Measurements from ENCODE around the gene MARF1. TPM values are rescaled to one million over a fixed set of nuclear protein-coding genes. Genes with fewer than 3 reads are reported as not detected.

Gene MARF1
- polyA plus RNA-seq, 1 experiment = 31.6 TPM

DNA sequence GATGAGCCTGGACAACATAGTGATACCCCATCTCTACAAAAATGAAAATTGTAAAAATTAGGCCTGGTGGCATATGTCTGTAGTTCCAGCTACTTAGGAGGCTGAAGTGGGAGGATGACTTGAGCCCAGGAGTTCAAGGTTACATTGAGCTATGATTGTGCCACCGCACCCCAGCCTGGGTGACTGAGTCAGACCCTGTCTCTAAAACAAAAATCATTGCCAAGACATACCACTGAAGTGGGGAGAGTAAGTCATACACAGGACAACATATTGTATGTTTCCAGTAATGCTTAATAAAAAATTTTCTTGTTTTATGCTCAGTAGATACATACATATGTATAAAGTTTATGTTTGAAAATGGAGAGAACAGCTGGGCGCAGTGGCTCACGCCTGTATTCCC, 46.3 kb upstream of the MARF1 start:
- CTCF ChIA-PET = interaction anchor here (1.1 kb wide), 1 partner anchor 48 kb away, joined by 3 read pairs; no protein-coding TSS in a partner anchor
- Histone ChIP-seq H3K4me3 (ENCODE audit: low read depth, low read length) (no peak overlapping the region), H3K27me3 (ENCODE audit: control insufficient read depth, insufficient read depth, low read length) (no peaks in the 10 kb centered on the region), H3K9me3 (ENCODE audit: control insufficient read depth, insufficient read depth, low read length) (no peaks in the 10 kb centered on the region), H3K27ac (ENCODE audit: low read depth, low read length) (no peak overlapping the region)
- POLR2A ChIA-PET = no interaction called here
- TF ChIP-seq, protein P1, sequence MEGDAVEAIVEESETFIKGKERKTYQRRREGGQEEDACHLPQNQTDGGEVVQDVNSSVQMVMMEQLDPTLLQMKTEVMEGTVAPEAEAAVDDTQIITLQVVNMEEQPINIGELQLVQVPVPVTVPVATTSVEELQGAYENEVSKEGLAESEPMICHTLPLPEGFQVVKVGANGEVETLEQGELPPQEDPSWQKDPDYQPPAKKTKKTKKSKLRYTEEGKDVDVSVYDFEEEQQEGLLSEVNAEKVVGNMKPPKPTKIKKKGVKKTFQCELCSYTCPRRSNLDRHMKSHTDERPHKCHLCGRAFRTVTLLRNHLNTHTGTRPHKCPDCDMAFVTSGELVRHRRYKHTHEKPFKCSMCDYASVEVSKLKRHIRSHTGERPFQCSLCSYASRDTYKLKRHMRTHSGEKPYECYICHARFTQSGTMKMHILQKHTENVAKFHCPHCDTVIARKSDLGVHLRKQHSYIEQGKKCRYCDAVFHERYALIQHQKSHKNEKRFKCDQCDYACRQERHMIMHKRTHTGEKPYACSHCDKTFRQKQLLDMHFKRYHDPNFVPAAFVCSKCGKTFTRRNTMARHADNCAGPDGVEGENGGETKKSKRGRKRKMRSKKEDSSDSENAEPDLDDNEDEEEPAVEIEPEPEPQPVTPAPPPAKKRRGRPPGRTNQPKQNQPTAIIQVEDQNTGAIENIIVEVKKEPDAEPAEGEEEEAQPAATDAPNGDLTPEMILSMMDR (IDR thresholded peaks at IDR 0.05; ENCODE audit: low read depth, low read length) = no peak
- no peak for DNase-seq (ENCODE audit: low read depth, low spot score)

DNA sequence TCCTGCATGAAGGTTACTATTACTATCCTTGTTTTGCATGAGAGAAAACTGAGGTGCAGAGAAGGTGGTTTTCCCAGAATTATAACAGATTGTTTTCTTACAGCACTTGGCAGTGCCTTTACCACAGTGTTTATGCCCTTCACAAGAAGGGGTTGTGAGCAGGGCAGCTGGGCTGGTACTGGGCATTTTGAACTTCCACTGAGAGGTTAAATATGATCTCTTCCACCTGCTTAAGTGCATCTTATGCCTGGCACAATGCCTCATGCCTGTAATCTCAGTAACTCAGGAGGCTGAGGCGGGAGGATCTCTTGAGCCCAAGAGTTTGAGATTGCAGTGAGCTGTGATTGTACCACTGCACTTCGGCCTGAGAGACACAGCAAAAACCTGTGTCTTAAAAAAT, 43.3 kb upstream of the MARF1 start:
- no peak overlapping the region for H3K27ac ChIP-seq (ENCODE audit: low read depth, low read length)
- H3K4me3 ChIP-seq (ENCODE audit: low read depth, low read length) = no peak overlapping the region
- POLR2A ChIA-PET = interaction anchor here (0.9 kb wide), 1 partner anchor 14 kb away, joined by 3 read pairs; no protein-coding TSS in a partner anchor
- H3K27me3 ChIP-seq (ENCODE audit: control insufficient read depth, insufficient read depth, low read length) = no peaks in the 10 kb centered on the region
- CTCF ChIA-PET = no interaction called here
- TF ChIP-seq, protein P1 (IDR thresholded peaks at IDR 0.05; ENCODE audit: low read depth, low read length) = no peak
- no peaks in the 10 kb centered on the region for H3K9me3 ChIP-seq (ENCODE audit: control insufficient read depth, insufficient read depth, low read length)
- DNase-seq (ENCODE audit: low read depth, low spot score) = no peak

DNA sequence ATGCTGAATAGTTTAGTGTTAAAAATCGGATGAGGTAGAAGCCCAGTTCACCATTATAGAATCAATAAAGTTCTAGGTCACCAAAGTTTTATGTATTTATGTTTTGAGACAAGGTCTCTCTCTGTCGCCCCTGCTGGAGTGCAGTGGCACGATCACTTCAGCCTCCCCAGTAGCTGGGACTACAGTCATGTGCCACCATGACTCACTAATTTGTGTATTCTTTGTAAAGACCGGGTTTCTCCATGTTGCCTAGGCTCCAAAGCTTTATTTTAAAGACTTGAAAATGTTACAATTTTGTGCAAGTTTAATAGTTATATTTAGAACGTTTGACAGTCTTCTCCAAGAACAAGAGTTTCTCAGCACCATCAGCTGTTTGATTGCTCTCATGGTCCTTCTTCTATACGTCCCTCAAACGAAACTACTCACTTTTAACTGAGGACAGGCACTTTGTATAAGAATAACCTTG, 39.2 kb upstream of the MARF1 start:
- ChIA-PET CTCF (interaction anchor here (0.7 to 1.0 kb wide), 6 partner anchors 13 to 83 kb away, joined by 3 to 5 read pairs (median 3); no protein-coding TSS in a partner anchor), POLR2A (no interaction called here)
- TF ChIP-seq, protein P1 (IDR thresholded peaks at IDR 0.05; ENCODE audit: low read depth, low read length) = peak; percentile 65

DNA sequence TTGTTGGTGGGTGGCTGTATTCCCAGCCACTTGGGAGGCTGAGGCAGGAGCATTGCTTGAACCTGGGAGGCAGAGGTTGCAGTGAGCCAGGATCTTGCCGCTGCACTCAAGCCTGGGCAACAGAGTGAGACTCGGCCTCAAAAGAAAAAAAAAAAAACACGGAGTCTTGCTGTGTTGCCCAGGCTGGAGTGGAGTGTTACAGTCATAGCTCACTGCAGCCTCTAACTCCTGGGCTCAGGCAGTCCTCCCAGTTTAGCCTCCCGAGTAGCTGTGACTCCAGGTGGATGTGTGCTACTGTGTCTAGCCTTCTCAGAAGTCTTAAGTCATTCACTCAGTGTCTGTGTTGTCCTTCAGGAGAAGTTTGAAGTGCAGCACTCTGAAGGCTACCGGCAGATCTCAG, 34.5 kb upstream of the MARF1 start:
- ChIA-PET POLR2A (no interaction called here), CTCF (no interaction called here)
- H3K27me3 ChIP-seq (ENCODE audit: control insufficient read depth, insufficient read depth, low read length) = no peaks in the 10 kb centered on the region
- no peaks in the 10 kb centered on the region for H3K9me3 ChIP-seq (ENCODE audit: control insufficient read depth, insufficient read depth, low read length)
- no peak for DNase-seq (ENCODE audit: low read depth, low spot score)
- TF ChIP-seq, protein P1 (IDR thresholded peaks at IDR 0.05; ENCODE audit: low read depth, low read length) = no peak
- H3K27ac ChIP-seq (ENCODE audit: low read depth, low read length) = no peak overlapping the region
- no peak overlapping the region for H3K4me3 ChIP-seq (ENCODE audit: low read depth, low read length)

More for the DNA sequence above, 39.2 kb upstream of the MARF1 start:
- no peak overlapping the region for H3K4me3 ChIP-seq (ENCODE audit: low read depth, low read length)
- DNase-seq (ENCODE audit: low read depth, low spot score) = peak; percentile 36
- no peaks in the 10 kb centered on the region for H3K27me3 ChIP-seq (ENCODE audit: control insufficient read depth, insufficient read depth, low read length)
- H3K9me3 ChIP-seq (ENCODE audit: control insufficient read depth, insufficient read depth, low read length) = no peaks in the 10 kb centered on the region
- H3K27ac ChIP-seq (ENCODE audit: low read depth, low read length) = no peak overlapping the region

DNA sequence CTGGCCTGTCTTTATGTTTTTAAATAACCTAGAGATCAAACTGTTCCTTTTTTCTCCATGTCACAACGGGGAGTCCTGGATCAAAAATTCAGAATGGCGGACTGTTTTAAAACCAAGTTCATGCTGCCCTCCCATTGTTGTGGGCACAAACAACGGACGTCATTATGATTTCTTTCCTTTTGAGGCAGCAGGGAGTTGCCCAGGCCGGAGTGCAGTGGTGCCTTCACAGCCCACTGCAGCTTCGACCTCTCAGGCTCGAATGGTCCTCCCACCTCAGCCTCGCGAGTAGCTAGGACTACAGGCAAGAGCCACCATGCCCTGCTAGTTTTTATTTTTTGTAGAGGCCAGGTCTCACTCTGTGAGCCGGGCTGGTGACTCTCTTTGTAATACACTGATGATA, 33.6 kb upstream of the MARF1 start:
- H3K9me3 ChIP-seq (ENCODE audit: control insufficient read depth, insufficient read depth, low read length) = no peaks in the 10 kb centered on the region
- ChIA-PET CTCF (no interaction called here), POLR2A (no interaction called here)
- no peak overlapping the region for H3K4me3 ChIP-seq (ENCODE audit: low read depth, low read length)
- no peak overlapping the region for H3K27ac ChIP-seq (ENCODE audit: low read depth, low read length)
- DNase-seq (ENCODE audit: low read depth, low spot score) = no peak
- TF ChIP-seq, protein P1 (IDR thresholded peaks at IDR 0.05; ENCODE audit: low read depth, low read length) = no peak
- no peaks in the 10 kb centered on the region for H3K27me3 ChIP-seq (ENCODE audit: control insufficient read depth, insufficient read depth, low read length)

Measured in AG04450 (cell line).